Measurements from ENCODE around the gene TWF2. TPM values are rescaled to one million over a fixed set of nuclear protein-coding genes. Genes with fewer than 3 reads are reported as not detected.

The TWF2 gene
- total and polyA plus RNA-seq, 9 of the 15 experiments (the other 6 are each of a cell fraction or from before 2014, with no cell fraction given), result 0.11 to 61.9 (median 29.7) TPM

DNA sequence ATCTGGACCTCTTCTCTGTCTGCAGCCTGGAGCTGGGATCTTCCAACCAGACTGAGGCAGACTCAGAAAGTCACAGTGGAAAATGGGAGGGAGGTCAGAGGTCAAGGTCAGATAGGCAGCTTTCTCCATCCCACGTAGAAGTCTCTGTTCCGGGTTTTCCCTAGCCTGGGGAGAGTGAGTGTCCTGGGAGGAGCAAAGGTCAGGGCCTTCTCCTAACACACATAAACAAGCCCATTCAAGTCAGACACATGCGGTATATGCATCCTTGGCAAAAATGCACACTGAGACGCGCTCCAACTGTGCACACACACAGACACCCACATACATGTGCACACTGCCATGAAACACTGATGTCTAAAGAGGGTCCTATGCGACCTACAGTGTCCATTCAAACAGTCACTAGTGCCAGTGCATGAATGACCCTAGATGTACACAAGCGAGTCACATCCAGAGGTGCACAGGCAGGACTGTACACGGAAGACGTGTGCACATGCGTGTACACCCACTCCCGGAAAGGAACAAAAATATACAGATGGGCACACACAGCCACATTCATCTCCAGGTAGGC lies 681 bp downstream of the TWF2 start (continued):
- TF ChIP-seq THRB (CRISPR knock-in tag; conservative IDR thresholded peaks at IDR 0.05), result no peak
- TF ChIP-seq, protein P1, sequence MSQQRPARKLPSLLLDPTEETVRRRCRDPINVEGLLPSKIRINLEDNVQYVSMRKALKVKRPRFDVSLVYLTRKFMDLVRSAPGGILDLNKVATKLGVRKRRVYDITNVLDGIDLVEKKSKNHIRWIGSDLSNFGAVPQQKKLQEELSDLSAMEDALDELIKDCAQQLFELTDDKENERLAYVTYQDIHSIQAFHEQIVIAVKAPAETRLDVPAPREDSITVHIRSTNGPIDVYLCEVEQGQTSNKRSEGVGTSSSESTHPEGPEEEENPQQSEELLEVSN (IDR thresholded peaks at IDR 0.05; ENCODE audit: borderline replicate concordance in 1 of 2, extremely low read depth in 1 of 2, insufficient read depth in 1 of 2, insufficient read length in 1 of 2, low read depth in 1 of 2, low read length in 1 of 2, poor library complexity in 1 of 2, severe bottlenecking in 1 of 2), result no peak
- no peak for TF ChIP-seq ZNF316 (IDR thresholded peaks at IDR 0.05)
- TF ChIP-seq, protein P2, sequence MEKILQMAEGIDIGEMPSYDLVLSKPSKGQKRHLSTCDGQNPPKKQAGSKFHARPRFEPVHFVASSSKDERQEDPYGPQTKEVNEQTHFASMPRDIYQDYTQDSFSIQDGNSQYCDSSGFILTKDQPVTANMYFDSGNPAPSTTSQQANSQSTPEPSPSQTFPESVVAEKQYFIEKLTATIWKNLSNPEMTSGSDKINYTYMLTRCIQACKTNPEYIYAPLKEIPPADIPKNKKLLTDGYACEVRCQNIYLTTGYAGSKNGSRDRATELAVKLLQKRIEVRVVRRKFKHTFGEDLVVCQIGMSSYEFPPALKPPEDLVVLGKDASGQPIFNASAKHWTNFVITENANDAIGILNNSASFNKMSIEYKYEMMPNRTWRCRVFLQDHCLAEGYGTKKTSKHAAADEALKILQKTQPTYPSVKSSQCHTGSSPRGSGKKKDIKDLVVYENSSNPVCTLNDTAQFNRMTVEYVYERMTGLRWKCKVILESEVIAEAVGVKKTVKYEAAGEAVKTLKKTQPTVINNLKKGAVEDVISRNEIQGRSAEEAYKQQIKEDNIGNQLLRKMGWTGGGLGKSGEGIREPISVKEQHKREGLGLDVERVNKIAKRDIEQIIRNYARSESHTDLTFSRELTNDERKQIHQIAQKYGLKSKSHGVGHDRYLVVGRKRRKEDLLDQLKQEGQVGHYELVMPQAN (IDR thresholded peaks at IDR 0.05; ENCODE audit: borderline replicate concordance), result peak; percentile 32; the same call in 1 of the 2 replicates
- TF ChIP-seq POLR2AphosphoS2 (IDR thresholded peaks at IDR 0.05; ENCODE audit: low read length), result no peak
- peak in 1 of 2 experiments; percentile 89 for TF ChIP-seq AFF1 (IDR thresholded peaks at IDR 0.05; ENCODE audit: low read depth in 1 of 2, partially characterized antibody in 2 of 2)
- TF ChIP-seq BRF2 (IDR thresholded peaks at IDR 0.05; ENCODE audit: borderline replicate concordance, insufficient read depth, insufficient read length), result no peak
- TF ChIP-seq, protein P3, sequence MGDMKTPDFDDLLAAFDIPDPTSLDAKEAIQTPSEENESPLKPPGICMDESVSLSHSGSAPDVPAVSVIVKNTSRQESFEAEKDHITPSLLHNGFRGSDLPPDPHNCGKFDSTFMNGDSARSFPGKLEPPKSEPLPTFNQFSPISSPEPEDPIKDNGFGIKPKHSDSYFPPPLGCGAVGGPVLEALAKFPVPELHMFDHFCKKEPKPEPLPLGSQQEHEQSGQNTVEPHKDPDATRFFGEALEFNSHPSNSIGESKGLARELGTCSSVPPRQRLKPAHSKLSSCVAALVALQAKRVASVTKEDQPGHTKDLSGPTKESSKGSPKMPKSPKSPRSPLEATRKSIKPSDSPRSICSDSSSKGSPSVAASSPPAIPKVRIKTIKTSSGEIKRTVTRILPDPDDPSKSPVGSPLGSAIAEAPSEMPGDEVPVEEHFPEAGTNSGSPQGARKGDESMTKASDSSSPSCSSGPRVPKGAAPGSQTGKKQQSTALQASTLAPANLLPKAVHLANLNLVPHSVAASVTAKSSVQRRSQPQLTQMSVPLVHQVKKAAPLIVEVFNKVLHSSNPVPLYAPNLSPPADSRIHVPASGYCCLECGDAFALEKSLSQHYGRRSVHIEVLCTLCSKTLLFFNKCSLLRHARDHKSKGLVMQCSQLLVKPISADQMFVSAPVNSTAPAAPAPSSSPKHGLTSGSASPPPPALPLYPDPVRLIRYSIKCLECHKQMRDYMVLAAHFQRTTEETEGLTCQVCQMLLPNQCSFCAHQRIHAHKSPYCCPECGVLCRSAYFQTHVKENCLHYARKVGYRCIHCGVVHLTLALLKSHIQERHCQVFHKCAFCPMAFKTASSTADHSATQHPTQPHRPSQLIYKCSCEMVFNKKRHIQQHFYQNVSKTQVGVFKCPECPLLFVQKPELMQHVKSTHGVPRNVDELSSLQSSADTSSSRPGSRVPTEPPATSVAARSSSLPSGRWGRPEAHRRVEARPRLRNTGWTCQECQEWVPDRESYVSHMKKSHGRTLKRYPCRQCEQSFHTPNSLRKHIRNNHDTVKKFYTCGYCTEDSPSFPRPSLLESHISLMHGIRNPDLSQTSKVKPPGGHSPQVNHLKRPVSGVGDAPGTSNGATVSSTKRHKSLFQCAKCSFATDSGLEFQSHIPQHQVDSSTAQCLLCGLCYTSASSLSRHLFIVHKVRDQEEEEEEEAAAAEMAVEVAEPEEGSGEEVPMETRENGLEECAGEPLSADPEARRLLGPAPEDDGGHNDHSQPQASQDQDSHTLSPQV (IDR thresholded peaks at IDR 0.05), result no peak

All from K562 (cell line).